Heart left ventricle (tissue), 16 donors: Measurements from ENCODE around the gene MPHOSPH8. TPM values are rescaled to one million over a fixed set of nuclear protein-coding genes. Genes with fewer than 3 reads are reported as not detected.

Experiments
- ATAC-seq, 4 donors: fragments of 200-7000 bp; cut with Tn5 transposase; one replicate each; pipeline ENCODE4 v1.9.1; 2020 to 2022; ENCODE audit warnings: moderate library complexity in 4 of 4, mild to moderate bottlenecking in 3 of 4, moderate number of reproducible peaks in 1 of 4
- DNase-seq, 5 donors: peaks; one replicate each; pipeline ENCODE4 v3.0.0-alpha.2; 2020
- H3K27ac ChIP-seq, 12 donors: fragments of 200-600 bp; sonication (generic) in 4 of 12; one replicate each; pipeline versions ENCODE4 v1.5.0 to v1.8.0; 2016 to 2022; ENCODE audit warnings: mild to moderate bottlenecking in 2 of 12
- H3K27me3 ChIP-seq, 9 donors: fragments of 200-600 bp; sonication (generic) in 2 of 9; one replicate each; pipeline versions ENCODE4 v1.5.1 to v1.8.0; 2016 to 2022; ENCODE audit warnings: mild to moderate bottlenecking in 3 of 9
- H3K36me3 ChIP-seq, 9 donors: fragments of 200-600 bp; sonication (generic) in 2 of 9; one replicate each; pipeline versions ENCODE4 v1.5.0 to v1.8.0; 2018 to 2022; ENCODE audit warnings: mild to moderate bottlenecking in 2 of 9
- H3K4me1 ChIP-seq, 12 donors: fragments of 200-600 bp; sonication (generic) in 4 of 12; one replicate each; pipeline versions ENCODE4 v1.5.0 to v1.8.0; 2016 to 2022; ENCODE audit warnings: mild to moderate bottlenecking in 3 of 12
- H3K4me3 ChIP-seq, 12 donors: fragments of 200-600 bp; sonication (generic) in 4 of 12; one replicate each; pipeline versions ENCODE4 v1.5.0 to v1.8.0; 2017 to 2022; ENCODE audit warnings: mild to moderate bottlenecking in 9 of 12, moderate library complexity in 4 of 12
- H3K9me3 ChIP-seq, 12 donors: fragments of 200-600 bp; sonication (generic) in 4 of 12; one replicate each; pipeline versions ENCODE4 v1.5.0 to v1.8.0; 2016 to 2022; ENCODE audit warnings: mild to moderate bottlenecking in 1 of 12
- POLR2A ChIP-seq, 2 donors: fragments of 450-650 bp; IDR thresholded peaks; one replicate each; pipeline ENCODE4 v1.6.1; 2017; ENCODE audit warnings: antibody characterized with exemption in 2 of 2, mild to moderate bottlenecking in 2 of 2, moderate library complexity in 2 of 2
- WGBS, 4 donors: extraction: QIAGEN DNeasy Blood & Tissue Kit in 2 of 4; methylation state at CpG; one replicate each; pipeline versions ENCODE4 v1.1.5 to v1.1.7; 2013 to 2018; 5-methylcytosine and 5-hydroxymethylcytosine counted together
- intact Hi-C, 10 donors: fragments of 100-400 bp; cut with DNase I; formaldehyde crosslinking; loops; one replicate each; pipeline versions ENCODE4 v1.11.1 to v1.14.2; 2022
- polyA plus RNA-seq, 2 donors: library from polyadenylated mRNA; stranded (reverse); fragments of 200-250 nt; gene quantifications; one replicate each; pipeline ENCODE4 v1.2.3, GENCODE V29; 2013
- total RNA-seq, 9 donors: library from RNA; depleted of rRNA in 2 of 9; stranded (reverse); fragments of >200 nt in 2 of 9; fragmentation: NEBNext Ultra II Directional in 3 of 9; extraction: Animal tissue kit (Norgen Biotek cat#: 25700) in 3 of 9; gene quantifications; one replicate each; pipeline versions ENCODE4 v1.1.0 to v1.2.4, GENCODE V29; 2016 to 2023
- TF ChIP-seq, protein P1 (sequence below), 12 donors: fragments of 200-600 bp; sonication (generic) in 4 of 12; IDR thresholded peaks; one replicate each; pipeline versions ENCODE4 v1.5.0 to v1.8.0; 2018 to 2022; ENCODE audit warnings: antibody characterized with exemption in 12 of 12, mild to moderate bottlenecking in 5 of 12
- donor health status: ischemic (EF 13 %, LVEDD 7.1; RV severe dilation, severe dysfunction).
- donor health status: healthy with polysubstance abuse.
- donor health status: DM: no; HTN: yes; CAD: no.
- donor health status: DM: no; HTN: no; CAD: no.
- donor health status: ischemic (EF 25% LVEDD 6.9; RV normal size, moderate dysfunction).
- donor health status: ischemic (EF 25% LVEDD 5.7; RV mildly dilated, moderate dysfunction).
- donor health status: healthy.
- donor health status: DM: yes; HTN: yes; CAD: no.
- donor health status: ischemic (EF 35%, LVEDD 5.7; RV mildly dilated, moderate dysfunction).
- donor health status: nonischemic (EF 11% LVEDD 7.7; RV severe dilation, severe dysfunction).
- donor health status: DM: yes; HTN: yes; CAD: no.
- donor health status: PGD.
- donor health status: ischemic (EF 29% LVEDD 5.4; RV normal size, mild dysfunction).
- donor health status: nonischemic (EF 23%, LVEDD 6.1; RV moderate dilation, normal function).

The MPHOSPH8 gene
- total and polyA plus RNA-seq, 11 donors = 15.2 to 39.3 (median 26.1) TPM

GRCh38 chr13:19604306-19604705 is 29.2 kb upstream of the MPHOSPH8 start:
- DNase-seq (no peak), ATAC-seq (no peak)
- no peak for TF ChIP-seq POLR2A (IDR thresholded peaks at IDR 0.05)
- TF ChIP-seq, protein P1, sequence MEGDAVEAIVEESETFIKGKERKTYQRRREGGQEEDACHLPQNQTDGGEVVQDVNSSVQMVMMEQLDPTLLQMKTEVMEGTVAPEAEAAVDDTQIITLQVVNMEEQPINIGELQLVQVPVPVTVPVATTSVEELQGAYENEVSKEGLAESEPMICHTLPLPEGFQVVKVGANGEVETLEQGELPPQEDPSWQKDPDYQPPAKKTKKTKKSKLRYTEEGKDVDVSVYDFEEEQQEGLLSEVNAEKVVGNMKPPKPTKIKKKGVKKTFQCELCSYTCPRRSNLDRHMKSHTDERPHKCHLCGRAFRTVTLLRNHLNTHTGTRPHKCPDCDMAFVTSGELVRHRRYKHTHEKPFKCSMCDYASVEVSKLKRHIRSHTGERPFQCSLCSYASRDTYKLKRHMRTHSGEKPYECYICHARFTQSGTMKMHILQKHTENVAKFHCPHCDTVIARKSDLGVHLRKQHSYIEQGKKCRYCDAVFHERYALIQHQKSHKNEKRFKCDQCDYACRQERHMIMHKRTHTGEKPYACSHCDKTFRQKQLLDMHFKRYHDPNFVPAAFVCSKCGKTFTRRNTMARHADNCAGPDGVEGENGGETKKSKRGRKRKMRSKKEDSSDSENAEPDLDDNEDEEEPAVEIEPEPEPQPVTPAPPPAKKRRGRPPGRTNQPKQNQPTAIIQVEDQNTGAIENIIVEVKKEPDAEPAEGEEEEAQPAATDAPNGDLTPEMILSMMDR (IDR thresholded peaks at IDR 0.05) = no peak
- Histone ChIP-seq H3K9me3 (no peaks in the 10 kb centered on the region), H3K4me3 (no peak overlapping the region), H3K36me3 (no peaks in the 10 kb centered on the region), H3K4me1 (peaks cover 0 to 15% (median 5%) of the 10 kb centered on the region in 12 donors), H3K27me3 (peaks cover 0 to 27% (median 11%) of the 10 kb centered on the region in 9 donors), H3K27ac (no peak overlapping the region)
- intact Hi-C loops = no loop called here
- WGBS, 4 donors = 75 to 92% (median 83%) methylated on average over 6 of the region's 6 CpGs

DNA sequence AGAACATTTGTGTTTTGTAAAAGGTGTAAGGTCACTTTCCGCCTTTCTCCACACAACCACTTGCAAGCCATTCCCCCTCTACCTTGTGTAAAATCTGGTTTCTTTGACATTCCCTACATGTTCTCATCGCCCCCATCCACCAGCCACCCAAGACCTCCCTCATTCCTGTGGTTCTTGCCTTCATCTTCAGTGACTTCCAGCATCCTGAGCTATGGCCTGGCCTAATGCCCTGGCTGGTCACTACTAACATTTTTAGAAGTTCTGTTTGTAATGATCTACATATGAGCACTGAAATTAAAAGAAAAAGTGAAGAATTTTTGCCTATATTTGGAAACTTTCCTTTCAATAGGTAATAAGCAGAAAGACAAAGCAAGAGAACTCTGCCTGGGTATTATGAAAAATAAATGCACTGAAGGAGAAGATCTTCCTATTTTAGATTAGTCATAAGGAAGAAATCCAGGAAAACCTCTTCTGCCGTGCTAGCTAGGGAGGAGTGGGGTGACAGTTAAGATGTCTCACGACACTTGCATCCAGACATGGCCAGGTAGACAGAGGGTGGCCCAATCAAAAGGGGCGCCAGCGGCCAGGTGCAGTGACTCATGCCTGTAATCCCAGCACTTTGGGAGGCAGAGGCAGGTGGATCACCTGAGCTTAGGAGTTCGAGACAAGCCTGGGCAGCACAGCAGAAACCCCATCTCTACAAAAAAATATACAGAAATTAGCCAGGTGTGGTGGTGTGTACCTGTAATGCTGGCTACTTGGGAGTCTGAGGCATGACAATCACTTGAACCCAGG is 28.1 kb upstream of the MPHOSPH8 start:
- H3K9me3 ChIP-seq = no peaks in the 10 kb centered on the region
- ATAC-seq (no peak), DNase-seq (peak in 1 of 5 donors; percentile 3)
- 85 to 95% (median 93%) methylated on average over 7 of the region's 7 CpGs for WGBS, 4 donors
- H3K36me3 ChIP-seq = no peaks in the 10 kb centered on the region
- no peak overlapping the region for H3K4me3 ChIP-seq
- H3K27ac ChIP-seq = no peak overlapping the region
- H3K27me3 ChIP-seq = peaks cover 0 to 27% (median 11%) of the 10 kb centered on the region in 9 donors
- intact Hi-C loops = no loop called here
- TF ChIP-seq, protein P1 (IDR thresholded peaks at IDR 0.05) = no peak
- no peak for TF ChIP-seq POLR2A (IDR thresholded peaks at IDR 0.05)
- peaks cover 0 to 15% (median 5%) of the 10 kb centered on the region in 12 donors for H3K4me1 ChIP-seq

GRCh38 chr13:19606152-19606551 is 27.3 kb upstream of the MPHOSPH8 start:
- ATAC-seq (no peak), DNase-seq (no peak)
- Histone ChIP-seq H3K27me3 (peaks cover 0 to 26% (median 11%) of the 10 kb centered on the region in 9 donors), H3K36me3 (no peaks in the 10 kb centered on the region), H3K4me1 (peaks cover 0 to 15% (median 5%) of the 10 kb centered on the region in 12 donors), H3K4me3 (no peak overlapping the region), H3K9me3 (no peaks in the 10 kb centered on the region), H3K27ac (no peak overlapping the region)
- TF ChIP-seq, protein P1 (IDR thresholded peaks at IDR 0.05) = no peak
- TF ChIP-seq POLR2A (IDR thresholded peaks at IDR 0.05) = no peak
- intact Hi-C loops = no loop called here

- ATAC-seq = no peak
- H3K36me3 ChIP-seq = no peaks in the 10 kb centered on the region
- H3K27me3 ChIP-seq = peaks cover 0 to 20% (median 8%) of the 10 kb centered on the region in 9 donors
- H3K9me3 ChIP-seq = no peaks in the 10 kb centered on the region
- H3K4me1 ChIP-seq = peaks cover 0 to 12% (median 5%) of the 10 kb centered on the region in 12 donors
- intact Hi-C loops = no loop called here
- no peak for TF ChIP-seq POLR2A (IDR thresholded peaks at IDR 0.05)
- TF ChIP-seq, protein P1 (IDR thresholded peaks at IDR 0.05) = no peak
- DNase-seq = no peak
- no peak overlapping the region for H3K27ac ChIP-seq
- 90 to 96% (median 92%) methylated on average over 2 of the region's 2 CpGs for WGBS, 4 donors
- no peak overlapping the region for H3K4me3 ChIP-seq
These were observed 26.7 kb upstream of the MPHOSPH8 start for GRCh38 chr13:19606737-19607136.
